GM12878 (cell line): ENCODE measurements around the gene MIER1. TPM values are rescaled to one million over a fixed set of nuclear protein-coding genes. Genes with fewer than 3 reads are reported as not detected.

Source experiments
- ATAC-seq: fragments of 200-7000 bp; cut with Tn5 transposase; 3 replicates; pipeline ENCODE4 v1.9.1; 2020; ENCODE audit warnings: mild to moderate bottlenecking, moderate library complexity
- BruUV-seq: library from RNA; stranded (reverse); fragments of 400-500 nt; replicated peaks from 2 replicates; lab custom pipeline; 2021; lab: Mats Ljungman, UMichigan
- CTCF ChIA-PET: fragments of 300-600 bp; sonication (Branson Sonifier 250); formaldehyde crosslinking; extraction: SDS; loops from one replicate; lab custom pipeline; 2021; ENCODE audit warnings: inconsistent platforms; lab: Yijun Ruan, JAX
- POLR2A ChIA-PET: fragments of 350-600 bp; formaldehyde crosslinking; extraction: SDS; loops from one replicate; lab custom pipeline; 2021; ENCODE audit warnings: inconsistent platforms; lab: Charles Lee
- RAD21 ChIA-PET: fragments of 300-600 bp; sonication (Branson Sonifier 250); formaldehyde crosslinking; loops from one replicate; lab custom pipeline; 2023; ENCODE audit warnings: antibody characterized with exemption; ENCODE audit not compliant: unreplicated experiment; lab: Charles Lee
- SMC1A ChIA-PET: fragments of 300-600 bp; sonication (Branson Sonifier 250); formaldehyde crosslinking; loops from one replicate; lab custom pipeline; 2023; ENCODE audit not compliant: unreplicated experiment, uncharacterized antibody; lab: Charles Lee
- DNase-seq: peaks from one replicate; pipeline ENCODE4 v3.0.0-alpha.2; 2011; ENCODE audit warnings: low read depth, low spot score
- FAIRE-seq: peaks from 3 replicates; lab custom pipeline; 2011; peaks lifted over from hg19 to GRCh38; lab: Jason Lieb, UNC
- H2AFZ ChIP-seq: 2 replicates; pipeline ENCODE4 v1.6.0; 2011; ENCODE audit warnings: low read depth, low read length, control low read depth; ENCODE audit not compliant: control insufficient read depth
- H3K27ac ChIP-seq: 2 replicates; pipeline ENCODE4 v1.5.1; 2011; ENCODE audit warnings: control low read depth; ENCODE audit not compliant: control insufficient read depth, insufficient read depth
- H3K27me3 ChIP-seq, 2 experiments: replicated peaks in 1 of 2; 2 replicates each; pipeline versions ENCODE4 v1.6.0 to v1.6.1; 2011; ENCODE audit warnings: low read length in 1 of 2; ENCODE audit not compliant: control insufficient read depth in 2 of 2, insufficient read depth in 2 of 2
- H3K36me3 ChIP-seq, 2 experiments: 2 replicates each; pipeline ENCODE4 v1.5.1; 2011; ENCODE audit warnings: low read length in 1 of 2; ENCODE audit not compliant: control insufficient read depth in 2 of 2, insufficient read depth in 2 of 2
- H3K4me1 ChIP-seq: 2 replicates; pipeline ENCODE4 v1.6.1; 2011; ENCODE audit warnings: mild to moderate bottlenecking, low read length, moderate library complexity, mixed read lengths; ENCODE audit not compliant: control insufficient read depth, insufficient read depth
- H3K4me2 ChIP-seq: 2 replicates; pipeline ENCODE4 v1.6.0; 2011; ENCODE audit warnings: control low read depth; ENCODE audit not compliant: control insufficient read depth, insufficient read depth
- H3K4me3 ChIP-seq: fragments of 200-600 bp; sonication (generic); 2 replicates; pipeline ENCODE4 v1.5.1; 2016
- H3K79me2 ChIP-seq: 2 replicates; pipeline ENCODE4 v1.6.0; 2011; ENCODE audit warnings: low read length; ENCODE audit not compliant: control insufficient read depth, insufficient read depth
- H3K9ac ChIP-seq: 2 replicates; pipeline ENCODE4 v1.8.0; 2011; ENCODE audit warnings: low read length, control low read depth, mixed read lengths; ENCODE audit not compliant: control insufficient read depth, insufficient read depth
- H3K9me3 ChIP-seq: replicated peaks from 3 replicates; pipeline ENCODE4 v1.5.1; 2011; ENCODE audit warnings: mild to moderate bottlenecking, low read length; ENCODE audit not compliant: control insufficient read depth, insufficient read depth
- H4K20me1 ChIP-seq: 2 replicates; pipeline ENCODE4 v1.6.0; 2011; ENCODE audit not compliant: control insufficient read depth, insufficient read depth
- ATF3 ChIP-seq: IDR thresholded peaks from 2 replicates; pipeline ENCODE4 v1.6.1; 2011; ENCODE audit warnings: low read depth, mild to moderate bottlenecking, low read length, moderate library complexity, borderline replicate concordance; ENCODE audit errors: extremely low read depth
- BCL3 ChIP-seq: IDR thresholded peaks from 2 replicates; pipeline ENCODE4 v1.6.1; 2011; ENCODE audit warnings: borderline replicate concordance, low read depth, mild to moderate bottlenecking, moderate library complexity, low read length; ENCODE audit not compliant: insufficient read depth, poor library complexity, severe bottlenecking
- CTCF ChIP-seq, 3 experiments: IDR thresholded peaks in 2 of 3; conservative IDR thresholded peaks in 1 of 3; 2 replicates each; pipeline ENCODE4 v1.5.1; 2011; ENCODE audit warnings: low read depth in 3 of 3, low read length in 3 of 3, mild to moderate bottlenecking in 3 of 3, control low read depth in 2 of 3, moderate library complexity in 2 of 3, inconsistent platforms in 1 of 3, mixed read lengths in 1 of 3; ENCODE audit not compliant: control insufficient read depth in 2 of 3, insufficient read depth in 1 of 3; ENCODE audit errors: extremely low read depth in 1 of 3
- EZH2 ChIP-seq: IDR thresholded peaks from 2 replicates; pipeline ENCODE4 v1.6.1; 2012; ENCODE audit warnings: low read depth, mild to moderate bottlenecking, control low read depth, inconsistent platforms, low read length, borderline replicate concordance; ENCODE audit not compliant: control insufficient read depth
- JUNB ChIP-seq: IDR thresholded peaks from 2 replicates; pipeline ENCODE4 v1.6.1; 2016; ENCODE audit warnings: antibody characterized with exemption, mild to moderate bottlenecking
- JUND ChIP-seq: IDR thresholded peaks from 2 replicates; pipeline ENCODE4 v1.6.1; 2012; ENCODE audit warnings: low read depth, mild to moderate bottlenecking, low read length, improper control_type of control experiment, moderate library complexity
- MTA2 ChIP-seq: fragments of 450-650 bp; IDR thresholded peaks from 2 replicates; pipeline ENCODE4 v1.6.1; 2016; ENCODE audit warnings: low read depth, mild to moderate bottlenecking, moderate library complexity
- NR2C2 ChIP-seq: IDR thresholded peaks from 2 replicates; pipeline ENCODE4 v1.6.1; 2011; ENCODE audit warnings: borderline replicate concordance, low read depth; ENCODE audit not compliant: control insufficient read depth, insufficient read length
- POLR2AphosphoS5 ChIP-seq: IDR thresholded peaks from 2 replicates; pipeline ENCODE4 v1.6.1; 2011; ENCODE audit warnings: mild to moderate bottlenecking, low read length, inconsistent platforms
- RFX5 ChIP-seq: IDR thresholded peaks from 2 replicates; pipeline ENCODE4 v1.6.1; 2011; ENCODE audit warnings: low read depth, low read length, improper control_type of control experiment
- SMAD1 ChIP-seq: fragments of 450-650 bp; IDR thresholded peaks from 2 replicates; pipeline ENCODE4 v1.6.1; 2018; ENCODE audit warnings: mild to moderate bottlenecking, low read depth; ENCODE audit not compliant: partially characterized antibody
- SMARCA5 ChIP-seq: fragments of 450-650 bp; IDR thresholded peaks from 2 replicates; pipeline ENCODE4 v1.6.1; 2017; ENCODE audit warnings: mild to moderate bottlenecking
- YBX1 ChIP-seq: fragments of 450-650 bp; IDR thresholded peaks from 2 replicates; pipeline ENCODE4 v1.6.1; 2016; ENCODE audit warnings: antibody characterized with exemption
- ZBTB11 ChIP-seq: fragments of 450-650 bp; formaldehyde crosslinking; IDR thresholded peaks from 2 replicates; pipeline ENCODE4 v1.5.0; 2022; ENCODE audit warnings: mild to moderate bottlenecking, missing genetic modification characterization
- ZNF384 ChIP-seq: IDR thresholded peaks from 2 replicates; pipeline ENCODE4 v1.6.1; 2012; ENCODE audit warnings: low read depth, mild to moderate bottlenecking, low read length, improper control_type of control experiment, borderline replicate concordance
- ZZZ3 ChIP-seq: IDR thresholded peaks from 2 replicates; pipeline ENCODE4 v1.6.1; 2011; ENCODE audit warnings: low read depth; ENCODE audit not compliant: control insufficient read depth, insufficient read length
- WGBS: methylation state at CpG from one replicate; pipeline ENCODE4 v1.1.6; 2016; ENCODE audit warnings: low lambda C conversion rate; ENCODE audit not compliant: insufficient replicate concordance, insufficient coverage; ENCODE audit errors: missing lambda C conversion rate; 5-methylcytosine and 5-hydroxymethylcytosine counted together
- in situ Hi-C: fragments of 300-500 bp; cut with MboI; formaldehyde crosslinking; loops from 9 replicates; pipeline ENCODE4 v1.14.3; 2018; ENCODE audit warnings: mixed read lengths
- intact Hi-C: fragments of 100-400 bp; cut with micrococcal nuclease; formaldehyde crosslinking; loops from one replicate; pipeline ENCODE4 v1.14.2; 2022; ENCODE audit not compliant: unreplicated experiment
- polyA plus RNA-seq, 11 experiments: library from polyadenylated mRNA; depleted of rRNA in 4 of 11; unstranded in 6 of 11; stranded (reverse) in 5 of 11; fragments of >200 nt; fragmentation: Nextera tagmentation in 4 of 11; fragmentation: Illumina TruSeq in 1 of 11; extraction: Ambion mirVana in 4 of 11; extraction: Trizol in 1 of 11; gene quantifications; 1 replicate in 1 of 11; 2 replicates in 10 of 11; pipeline versions ENCODE4 v1.2.1 to v1.2.3, GENCODE V29; 2011 to 2016; ENCODE audit warnings: inconsistent platforms in 2 of 11, missing spikeins in 2 of 11, low read depth in 1 of 11
- total RNA-seq, 4 experiments: library from RNA; depleted of rRNA in 3 of 4; stranded (reverse); fragments of >200 nt in 3 of 4; fragmentation: Illumina TruSeq in 1 of 4; extraction: Trizol in 1 of 4; gene quantifications; 2 replicates each; pipeline versions ENCODE4 v1.2.1 to v1.2.3, GENCODE V29; 2013 to 2021

The MIER1 gene
- total and polyA plus RNA-seq, 10 of the 15 experiments (the other 5 are each of a cell fraction or from before 2014, with no cell fraction given): 13.6 to 39.8 (median 25.7) TPM

GRCh38 chr1:66876664-66877063 is 48.1 kb upstream of the MIER1 start (continued):
- TF ChIP-seq NR2C2 (no peak), EZH2 (no peak)

- Histone ChIP-seq H3K9ac (no peak overlapping the region), H3K4me3 (no peak overlapping the region), H3K79me2 (no peaks in the 10 kb centered on the region), H3K4me1 (no peaks in the 10 kb centered on the region), H3K9me3 (no peaks in the 10 kb centered on the region), H3K36me3 (no peaks in the 10 kb centered on the region), H2AFZ (no peak overlapping the region), H3K27ac (no peak overlapping the region), H3K27me3 (no peaks in the 10 kb centered on the region), H3K4me2 (no peak overlapping the region), H4K20me1 (no peaks in the 10 kb centered on the region)
- no peak for DNase-seq
- no TSS peak for BruUV-seq
- ChIA-PET RAD21 (no interaction called here), SMC1A (interaction anchor here (0.5 to 1.5 kb wide), 4 partner anchors 19 to 1813 kb away, joined by 3 to 4 read pairs (median 3); partner anchors contain the start of gene MIER1), CTCF (no interaction called here), POLR2A (no interaction called here)
- intact Hi-C loops (no loop called here), in situ Hi-C loops (no loop called here)
- no peak for FAIRE-seq
- no peak for ATAC-seq
- 71% methylated on average over 1 of the region's 1 CpG for WGBS
- no peak for TF ChIP-seq SMARCA5
- TF ChIP-seq ZNF384: no peak
- TF ChIP-seq JUND: no peak
- TF ChIP-seq BCL3: no peak
- TF ChIP-seq CTCF (IDR thresholded peaks at IDR 0.05 in 2 of 3, conservative IDR thresholded peaks at IDR 0.05 in 1 of 3; ENCODE audit: control insufficient read depth in 2 of 3, extremely low read depth in 1 of 3, insufficient read depth in 1 of 3, low read depth in 3 of 3, low read length in 3 of 3): no peak
- no peak for TF ChIP-seq SMAD1
- no peak for TF ChIP-seq ATF3
- TF ChIP-seq MTA2: no peak
- TF ChIP-seq YBX1: no peak
- no peak for TF ChIP-seq ZBTB11 (CRISPR knock-in tag)
- no peak for TF ChIP-seq POLR2AphosphoS5
- TF ChIP-seq RFX5: no peak
- TF ChIP-seq JUNB: no peak
- TF ChIP-seq ZZZ3: no peak
Observed at GRCh38 chr1:66889030-66889429, 35.8 kb upstream of the MIER1 start.
